ENCODE data around the gene MRPS23.

- TF ChIP-seq, protein P1, sequence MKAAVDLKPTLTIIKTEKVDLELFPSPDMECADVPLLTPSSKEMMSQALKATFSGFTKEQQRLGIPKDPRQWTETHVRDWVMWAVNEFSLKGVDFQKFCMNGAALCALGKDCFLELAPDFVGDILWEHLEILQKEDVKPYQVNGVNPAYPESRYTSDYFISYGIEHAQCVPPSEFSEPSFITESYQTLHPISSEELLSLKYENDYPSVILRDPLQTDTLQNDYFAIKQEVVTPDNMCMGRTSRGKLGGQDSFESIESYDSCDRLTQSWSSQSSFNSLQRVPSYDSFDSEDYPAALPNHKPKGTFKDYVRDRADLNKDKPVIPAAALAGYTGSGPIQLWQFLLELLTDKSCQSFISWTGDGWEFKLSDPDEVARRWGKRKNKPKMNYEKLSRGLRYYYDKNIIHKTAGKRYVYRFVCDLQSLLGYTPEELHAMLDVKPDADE (CRISPR knock-in tag; IDR thresholded peaks at IDR 0.05): peak; percentile 81; the same call in 1 of the 2 replicates
- peak; percentile 61 for TF ChIP-seq CREB1 (IDR thresholded peaks at IDR 0.05)
- peak; percentile 85 for TF ChIP-seq CREB1 (CRISPR knock-in tag; IDR thresholded peaks at IDR 0.05)
- TF ChIP-seq, protein P2, sequence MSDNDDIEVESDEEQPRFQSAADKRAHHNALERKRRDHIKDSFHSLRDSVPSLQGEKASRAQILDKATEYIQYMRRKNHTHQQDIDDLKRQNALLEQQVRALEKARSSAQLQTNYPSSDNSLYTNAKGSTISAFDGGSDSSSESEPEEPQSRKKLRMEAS (IDR thresholded peaks at IDR 0.05): peak; percentile 92
- TF ChIP-seq ARNT2 (CRISPR knock-in tag; IDR thresholded peaks at IDR 0.05; ENCODE audit: low read depth): peak; percentile 97
- no peak; the same call in 1 of the 2 replicates for TF ChIP-seq GZF1 (CRISPR knock-in tag; IDR thresholded peaks at IDR 0.05)
Observed at GRCh38 chr17:57849874-57850754, at the start of gene MRPS23.

Data from HepG2 (cell line).